Measurements from ENCODE around the gene ATG2A.
A peak's percentile ranks its signal among the peaks of the same experiment; 100 is the strongest.

Gene ATG2A

GRCh38 chr11:64883575-64883974 lies 33.4 kb downstream of the ATG2A start:
- DNase-seq, result no peak

GRCh38 chr11:64882243-64882642 lies 34.8 kb downstream of the ATG2A start:
- DNase-seq, result no peak

GRCh38 chr11:64881476-64881875 lies 35.5 kb downstream of the ATG2A start:
- no peak for DNase-seq

DNA sequence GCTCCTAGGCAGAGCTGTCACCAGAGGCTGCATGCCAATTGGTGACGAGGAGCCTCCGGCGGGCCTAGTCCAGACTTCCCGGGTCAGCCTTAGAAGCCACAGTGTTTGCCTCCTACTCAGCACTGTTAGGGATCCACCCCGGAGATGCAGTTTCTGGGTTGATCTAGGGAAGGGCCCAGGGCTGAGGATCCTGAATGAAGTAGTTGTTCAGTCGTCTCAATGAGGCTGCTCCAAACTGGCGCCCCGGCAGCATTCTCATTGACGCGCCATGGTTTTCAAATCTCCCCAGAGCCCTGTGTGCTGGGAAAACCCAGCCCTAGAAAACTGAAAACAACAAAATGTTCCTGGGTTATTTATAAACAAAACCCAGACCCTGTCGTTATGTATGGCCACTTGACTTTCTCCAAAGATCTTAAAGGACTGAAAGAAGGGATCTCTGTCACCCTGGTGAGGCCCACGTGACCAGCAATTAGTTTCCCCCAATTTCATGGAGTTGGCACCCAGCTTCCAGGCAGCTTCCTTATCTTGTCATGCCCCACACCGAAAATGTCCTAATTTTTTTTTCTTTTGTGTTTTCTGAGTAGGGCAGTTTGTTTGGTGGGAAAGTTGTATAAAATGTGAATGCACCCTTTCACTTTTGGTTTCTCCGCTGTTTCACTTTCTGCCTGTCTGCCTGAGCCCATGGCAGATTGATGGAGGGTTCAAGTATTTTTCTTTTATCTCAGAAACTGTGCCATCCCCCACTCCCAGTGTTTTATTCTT lies 36.6 kb downstream of the ATG2A start:
- peak; percentile 52 for DNase-seq

DNA sequence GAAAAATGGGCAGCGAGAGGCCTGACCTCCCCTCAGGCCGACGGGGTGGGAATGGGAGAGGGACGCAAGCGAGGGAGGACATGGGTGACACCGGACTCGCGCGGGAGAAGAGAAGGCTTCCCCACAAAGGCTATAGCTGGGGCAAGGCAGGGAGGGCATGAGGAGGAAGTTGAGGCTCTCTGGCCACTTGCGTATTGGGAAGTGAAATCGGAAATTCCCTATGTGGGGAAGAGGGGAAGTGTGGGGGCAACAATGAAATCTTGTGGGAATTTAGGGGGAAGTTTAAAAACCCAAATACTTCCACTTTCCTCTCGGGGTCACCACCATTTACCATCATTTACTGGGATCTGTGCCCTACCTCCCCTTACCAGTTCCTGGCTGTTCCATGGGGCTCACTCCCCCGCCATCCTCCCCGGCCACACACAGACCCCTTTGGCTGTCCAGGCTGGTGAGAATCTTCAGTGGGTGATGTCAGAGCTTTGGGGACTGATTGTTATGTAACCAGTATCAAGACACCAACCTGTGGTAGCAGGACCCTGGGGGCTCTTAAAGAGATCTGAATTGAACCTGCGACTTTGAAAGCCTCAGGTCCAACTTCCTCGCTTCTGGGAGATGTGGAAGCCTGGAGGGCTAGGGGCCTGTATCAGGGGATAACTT lies 37.6 kb downstream of the ATG2A start:
- no peak for DNase-seq

GRCh38 chr11:64878494-64879243 lies 38.3 kb downstream of the ATG2A start, which contains the start of gene EHD1:
Gene EHD1 (minus strand): TSS chr11:64878621. CDS start chr11:64878464, 157 bp downstream.
- peak; percentile 99 for DNase-seq

- DNase-seq, result no peak
These were observed 38.9 kb downstream of the ATG2A start for GRCh38 chr11:64878223-64878493.

- DNase-seq, result peak; percentile 43
These were observed 39.4 kb downstream of the ATG2A start for GRCh38 chr11:64877390-64878222.

DNA sequence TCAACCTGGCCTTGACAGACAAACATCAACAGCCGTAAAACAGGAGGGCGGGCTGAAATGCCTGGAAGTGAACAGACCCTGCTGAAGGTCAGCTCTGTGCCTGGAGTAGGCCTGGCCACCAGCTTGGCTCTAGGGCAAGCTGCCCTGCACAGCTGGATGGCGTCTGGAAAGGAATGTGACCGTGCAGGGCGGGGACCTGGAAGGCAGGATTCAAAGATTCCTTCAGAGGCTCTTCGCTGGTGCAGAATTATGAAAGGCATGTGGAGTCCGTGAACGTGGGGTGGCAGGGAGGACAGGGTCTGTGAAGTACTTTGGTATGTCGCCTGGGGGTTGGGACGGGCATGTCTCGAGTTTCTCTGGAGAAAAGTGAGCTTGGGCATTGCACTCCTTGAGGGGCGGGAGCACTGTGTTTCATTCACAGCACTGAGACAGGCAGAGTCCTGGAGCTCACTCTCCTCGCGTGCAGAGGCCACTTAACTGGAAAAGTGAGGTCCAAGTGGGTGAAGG lies 40.1 kb downstream of the ATG2A start:
- DNase-seq, result peak; percentile 28

DNA sequence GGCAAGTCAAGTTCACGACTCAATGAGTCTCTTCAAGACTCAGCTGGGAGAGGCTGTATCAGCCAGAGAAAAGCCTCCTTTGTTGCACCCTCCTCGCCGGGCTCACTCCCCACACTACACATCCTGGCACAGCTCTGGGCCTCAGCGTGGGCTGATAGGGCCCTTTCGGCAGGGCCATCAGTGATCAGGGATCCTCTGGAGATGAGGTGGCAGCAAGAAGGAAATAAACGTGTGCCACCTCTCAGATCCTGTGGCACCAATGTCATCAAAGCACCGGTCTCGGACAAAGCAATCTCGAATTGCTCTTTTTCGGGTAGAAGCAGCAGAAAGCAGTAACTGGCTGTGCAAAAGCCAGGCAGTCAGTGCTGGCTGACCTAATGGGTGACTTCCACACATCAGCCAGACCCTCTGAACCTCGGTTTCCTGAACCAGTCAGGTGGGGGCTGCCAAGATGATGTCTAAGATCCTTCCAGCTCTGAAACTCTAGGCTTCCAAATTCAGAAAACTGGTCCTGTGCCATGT lies 40.7 kb downstream of the ATG2A start:
- DNase-seq, result peak; percentile 66

- DNase-seq, result no peak
These were observed 41.4 kb downstream of the ATG2A start for GRCh38 chr11:64875369-64876228.

DNA sequence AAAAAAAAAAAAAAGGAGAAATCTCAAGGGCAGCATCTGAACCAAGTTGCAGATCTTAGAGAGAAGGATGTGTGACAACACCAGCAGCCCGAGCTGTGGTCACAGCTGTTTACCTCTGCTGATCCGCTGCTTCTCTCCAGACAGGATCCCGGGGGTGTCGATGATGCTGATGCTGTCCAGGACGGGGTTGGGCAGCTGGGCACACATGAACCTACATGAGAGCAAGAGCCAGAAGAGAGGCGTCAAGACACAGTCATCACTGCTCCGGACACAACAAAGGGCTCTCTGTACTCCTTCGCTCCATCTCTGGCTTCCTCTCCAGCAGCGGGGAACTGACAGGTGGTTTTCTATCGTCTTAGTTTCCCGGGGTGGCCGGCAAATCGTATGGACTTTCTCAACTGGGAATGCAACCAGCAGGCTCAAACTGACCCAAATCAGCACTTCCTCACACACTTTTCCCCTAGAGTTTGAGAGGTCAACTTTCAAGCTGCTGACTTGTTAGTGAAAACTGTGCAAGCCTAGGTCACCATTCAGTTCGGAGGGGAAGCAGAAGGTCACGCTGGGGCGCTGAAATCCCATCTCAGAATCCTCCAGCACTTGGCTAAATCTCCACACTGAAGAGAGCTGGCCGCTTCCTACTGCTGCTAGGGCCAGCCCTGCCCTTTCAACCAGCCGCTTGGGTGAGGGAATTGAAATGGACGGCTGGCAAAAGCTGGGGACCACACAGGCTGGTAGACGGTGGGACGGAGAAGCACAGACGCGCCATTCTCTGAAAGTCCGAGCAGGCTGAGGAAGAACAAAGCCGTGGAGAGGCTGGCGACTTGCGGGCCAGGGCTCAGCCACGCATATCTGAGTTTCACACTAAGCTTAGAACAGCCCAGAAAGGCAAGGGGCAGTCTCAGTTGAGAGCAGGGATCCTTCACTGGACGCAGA lies 42.4 kb downstream of the ATG2A start:
- DNase-seq, result peak; percentile 20

DNA sequence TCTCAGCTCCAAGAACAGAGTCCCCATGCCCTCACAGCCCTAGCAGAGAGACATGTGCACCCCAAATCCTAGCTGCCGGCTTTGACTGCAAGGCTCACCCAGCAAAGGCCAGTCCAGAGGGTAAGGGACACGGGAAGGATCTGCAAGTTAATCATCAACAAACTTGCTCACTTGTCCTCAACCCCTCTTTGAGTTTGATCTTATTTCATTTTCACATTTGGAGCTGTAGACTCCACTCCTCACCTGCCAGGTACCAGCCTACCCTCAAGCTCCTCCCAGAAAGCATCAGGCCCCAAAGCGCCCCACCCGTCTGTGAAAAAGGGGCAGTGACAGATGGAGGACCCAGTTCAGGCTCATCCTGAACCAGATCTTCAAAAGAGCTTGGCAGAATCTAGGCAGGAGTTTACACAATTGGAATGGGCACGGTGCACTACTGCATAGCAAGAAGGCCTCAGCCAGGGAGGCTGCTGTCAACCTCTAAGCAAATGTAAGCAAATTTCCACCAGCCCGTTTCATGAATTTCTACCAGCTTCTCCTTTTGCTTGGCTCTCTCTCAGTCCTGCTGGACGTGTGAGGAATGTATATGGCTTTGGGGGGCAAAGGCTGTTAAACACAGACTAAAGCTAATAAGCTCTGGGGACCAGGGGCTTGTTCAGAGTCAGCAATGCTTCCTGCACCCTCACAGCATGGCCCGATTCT lies 44.1 kb downstream of the ATG2A start:
- no peak for DNase-seq

GRCh38 chr11:64871492-64871891 lies 45.5 kb downstream of the ATG2A start:
- DNase-seq, result no peak

GRCh38 chr11:64870893-64871466 lies 46.0 kb downstream of the ATG2A start:
- DNase-seq, result no peak

DNA sequence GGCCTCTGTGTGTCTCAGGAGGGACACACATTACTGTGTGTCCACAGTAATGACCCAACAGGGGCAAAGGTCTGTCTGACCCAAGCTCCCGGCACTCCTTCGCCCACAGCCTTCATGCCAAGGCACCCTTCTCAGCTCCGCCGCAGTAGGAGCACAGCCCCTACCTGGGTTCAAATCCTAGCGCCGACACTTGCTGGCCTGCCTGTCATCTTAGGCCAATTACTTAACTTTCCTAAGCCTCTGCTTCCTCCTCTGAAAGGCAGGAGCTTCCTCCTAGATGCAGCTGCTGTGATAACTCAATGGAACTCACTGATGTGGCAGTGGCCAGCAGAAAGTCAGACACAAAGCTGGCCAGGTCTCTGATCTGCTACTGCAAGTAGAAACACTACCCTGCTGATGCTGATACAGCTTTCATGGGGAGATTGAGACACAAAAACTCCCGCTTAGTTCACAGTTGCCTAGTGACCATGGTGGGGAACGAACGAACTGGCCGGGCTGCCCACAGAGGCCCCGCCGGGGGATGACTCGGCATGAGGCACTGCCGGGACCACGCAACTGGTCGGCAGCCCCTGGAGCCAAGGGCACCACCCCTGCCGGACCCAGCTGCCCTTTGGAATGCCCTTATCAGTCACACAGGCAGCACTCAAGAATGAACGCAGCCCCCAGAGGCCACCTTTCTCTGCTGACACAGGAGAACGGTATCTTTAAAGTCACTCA lies 46.7 kb downstream of the ATG2A start:
- no peak for DNase-seq

DNA sequence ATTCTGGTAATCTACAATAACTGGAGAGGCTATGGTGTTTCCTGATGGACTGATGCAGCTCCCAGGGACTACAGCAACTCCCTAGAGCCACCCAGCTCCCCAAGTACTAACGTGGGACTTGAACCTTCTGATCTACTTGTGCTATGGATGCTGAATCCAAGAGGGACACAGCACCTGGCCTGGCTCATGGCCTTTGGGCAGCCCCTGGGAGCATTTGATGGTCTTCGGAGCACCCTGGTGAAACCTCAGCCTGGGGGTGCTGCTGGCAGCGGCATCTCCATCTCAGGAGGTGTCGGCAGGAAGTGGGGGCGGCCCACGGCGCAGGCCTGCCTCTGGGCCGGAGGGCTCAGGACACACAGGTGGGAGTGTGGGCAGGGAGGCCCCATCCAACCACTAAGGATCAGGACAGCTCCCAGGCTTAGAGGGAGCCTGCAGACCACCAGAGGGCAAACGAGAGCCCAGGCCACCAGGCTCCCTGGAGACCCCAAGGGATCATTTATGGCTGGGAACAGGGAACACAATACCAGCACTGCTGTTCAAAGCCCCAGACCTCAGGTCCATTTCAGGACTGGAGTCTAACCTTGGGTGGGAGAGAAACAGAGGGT lies 47.3 kb downstream of the ATG2A start:
- peak; percentile 17 for DNase-seq

GRCh38 chr11:64868904-64869570 lies 48.0 kb downstream of the ATG2A start:
- peak; percentile 50 for DNase-seq

Data from activated CD4-positive, alpha-beta T cell treated with anti-CD3 and anti-CD28 coated beads, Interleukin-2, amount 50 U/mL, for 16 hours (primary cell).